ENCODE results near the gene TMEM235. TPM values are rescaled to one million over a fixed set of nuclear protein-coding genes. Genes with fewer than 3 reads are reported as not detected.

TMEM235 gene
- total and polyA plus RNA-seq, 9 of the 15 experiments (the other 6 are each of a cell fraction or from before 2014, with no cell fraction given), result not detected

- 0 out of 2 replicates have a peak, but pooled peaks have one; percentile 18 for TF ChIP-seq TCF7 (IDR thresholded peaks at IDR 0.05; ENCODE audit: borderline replicate concordance)
- peak; percentile 99 for TF ChIP-seq BCL6 (CRISPR knock-in tag; IDR thresholded peaks at IDR 0.05)
- no peak for TF ChIP-seq ZNF146 (CRISPR knock-in tag; IDR thresholded peaks at IDR 0.05; ENCODE audit: unreplicated experiment)
- TF ChIP-seq FOXP1 (CRISPR knock-in tag; IDR thresholded peaks at IDR 0.05), result no peak
- TF ChIP-seq ETS1 (conservative IDR thresholded peaks at IDR 0.05; ENCODE audit: control insufficient read depth, low read depth, low read length), result peak; percentile 41; the same call in 1 of the 2 replicates
- TF ChIP-seq POLR2G (IDR thresholded peaks at IDR 0.05; ENCODE audit: low read depth, low read length), result no peak; the same call in 1 of the 2 replicates
- TF ChIP-seq KDM2B (CRISPR knock-in tag; IDR thresholded peaks at IDR 0.05), result peak; percentile 99
- no peak for TF ChIP-seq SRSF9 (IDR thresholded peaks at IDR 0.05; ENCODE audit: borderline replicate concordance, low read depth, low read length)
- TF ChIP-seq TFE3 (CRISPR knock-in tag; IDR thresholded peaks at IDR 0.05), result peak; percentile 94
- TF ChIP-seq ZNF253 (CRISPR knock-in tag; conservative IDR thresholded peaks at IDR 0.05), result peak; percentile 94
- TF ChIP-seq BCOR (IDR thresholded peaks at IDR 0.05), result no peak; the same call in 1 of the 2 replicates
- TF ChIP-seq SMARCA4 (IDR thresholded peaks at IDR 0.05), result peak; percentile 94
- peak in 1 of 2 experiments; percentile 88; a peak in 2 of 4 replicates for TF ChIP-seq TBL1XR1 (IDR thresholded peaks at IDR 0.05; ENCODE audit: low read length in 2 of 2)
- TF ChIP-seq TOE1 (IDR thresholded peaks at IDR 0.05; ENCODE audit: borderline replicate concordance), result peak; percentile 54
- no peak for TF ChIP-seq TOE1 (CRISPR knock-in tag; IDR thresholded peaks at IDR 0.05; ENCODE audit: borderline replicate concordance, low read depth)
- peak; percentile 98 for TF ChIP-seq ZFPM2 (CRISPR knock-in tag; IDR thresholded peaks at IDR 0.05)
- TF ChIP-seq ZBTB2 (IDR thresholded peaks at IDR 0.05), result peak; percentile 85
- TF ChIP-seq ZNF449 (CRISPR knock-in tag; IDR thresholded peaks at IDR 0.05), result peak; percentile 99
- TF ChIP-seq THAP7 (CRISPR knock-in tag; IDR thresholded peaks at IDR 0.05), result peak; percentile 97
- TF ChIP-seq HMBOX1 (IDR thresholded peaks at IDR 0.05), result peak; percentile 81
- TF ChIP-seq NR2C2 (CRISPR knock-in tag; IDR thresholded peaks at IDR 0.05), result no peak
- TF ChIP-seq NR2C2 (tag; IDR thresholded peaks at IDR 0.05), result peak; percentile 88
Observed at GRCh38 chr17:78272181-78272913, 40.9 kb downstream of the TMEM235 start (continued).
